GM19025 (cell line): ENCODE data around the gene UMPS.

Source experiments
- ATAC-seq: cut with Tn5 transposase; IDR thresholded peaks from one replicate; pipeline ENCODE4 v1.9.1; 2021; ENCODE audit warnings: mild to moderate bottlenecking, low read depth, moderate library complexity; ENCODE audit not compliant: unreplicated experiment

The UMPS gene

GRCh38 chr3:124793054-124793739, 62.9 kb downstream of the UMPS start:
- no peak for ATAC-seq

GRCh38 chr3:124796477-124796876, 66.2 kb downstream of the UMPS start:
- ATAC-seq: no peak

GRCh38 chr3:124797426-124797945, 67.2 kb downstream of the UMPS start:
- no peak for ATAC-seq
